RWPE1 (cell line): ENCODE results near the gene USF2.

Experiments used
- CTCF ChIA-PET: fragments of 350-600 bp; sonication (Branson Sonifier 250); formaldehyde crosslinking; extraction: SDS; loops from one replicate; lab custom pipeline; 2021; lab: Yijun Ruan, JAX
- POLR2A ChIA-PET: fragments of 400-600 bp; formaldehyde crosslinking; extraction: SDS; loops from one replicate; lab custom pipeline; 2020; ENCODE audit warnings: antibody characterized with exemption; ENCODE audit not compliant: low non-redundant PET; lab: Yijun Ruan, JAX
- DNase-seq: peaks from one replicate; pipeline ENCODE4 v3.0.0; 2012; ENCODE audit warnings: low spot score
- H3K27ac ChIP-seq: fragments of 450-650 bp; 2 replicates; pipeline ENCODE4 v1.5.1; 2017
- CTCF ChIP-seq: fragments of 450-650 bp; conservative IDR thresholded peaks from 2 replicates; pipeline ENCODE4 v1.5.1; 2017; ENCODE audit warnings: low read depth, mild to moderate bottlenecking

The USF2 gene

GRCh38 chr19:35298561-35298972 is 29.8 kb downstream of the USF2 start:
- ChIA-PET CTCF (no interaction called here), POLR2A (no interaction called here)

GRCh38 chr19:35299523-35300338 is 31.0 kb downstream of the USF2 start:
- no peak for TF ChIP-seq CTCF
- DNase-seq = peak; percentile 69
- ChIA-PET CTCF (no interaction called here), POLR2A (no interaction called here)
- H3K27ac ChIP-seq = no peak overlapping the region

More at GRCh38 chr19:35298561-35298972, 29.8 kb downstream of the USF2 start:
- no peak for DNase-seq
- no peak overlapping the region for H3K27ac ChIP-seq
- no peak for TF ChIP-seq CTCF

GRCh38 chr19:35300339-35300649 is 31.5 kb downstream of the USF2 start:
- CTCF ChIA-PET = no interaction called here
- H3K27ac ChIP-seq = no peak overlapping the region
- POLR2A ChIA-PET = no interaction called here
- DNase-seq = no peak
- TF ChIP-seq CTCF = no peak

- H3K27ac ChIP-seq = no peak overlapping the region
- TF ChIP-seq CTCF = no peak
- CTCF ChIA-PET = no interaction called here
- DNase-seq = no peak
- POLR2A ChIA-PET = no interaction called here
Measured at GRCh38 chr19:35301961-35302360, 33.2 kb downstream of the USF2 start.

GRCh38 chr19:35302446-35302845 is 33.7 kb downstream of the USF2 start:
- POLR2A ChIA-PET = no interaction called here
- no peak for TF ChIP-seq CTCF
- no peak overlapping the region for H3K27ac ChIP-seq
- DNase-seq = no peak
- CTCF ChIA-PET = no interaction called here

- no peak overlapping the region for H3K27ac ChIP-seq
- CTCF ChIA-PET = no interaction called here
- POLR2A ChIA-PET = no interaction called here
- no peak for DNase-seq
- TF ChIP-seq CTCF = no peak
Measured at GRCh38 chr19:35303357-35303915, 34.7 kb downstream of the USF2 start.
